ENCODE results near the gene GJC1.

DNA sequence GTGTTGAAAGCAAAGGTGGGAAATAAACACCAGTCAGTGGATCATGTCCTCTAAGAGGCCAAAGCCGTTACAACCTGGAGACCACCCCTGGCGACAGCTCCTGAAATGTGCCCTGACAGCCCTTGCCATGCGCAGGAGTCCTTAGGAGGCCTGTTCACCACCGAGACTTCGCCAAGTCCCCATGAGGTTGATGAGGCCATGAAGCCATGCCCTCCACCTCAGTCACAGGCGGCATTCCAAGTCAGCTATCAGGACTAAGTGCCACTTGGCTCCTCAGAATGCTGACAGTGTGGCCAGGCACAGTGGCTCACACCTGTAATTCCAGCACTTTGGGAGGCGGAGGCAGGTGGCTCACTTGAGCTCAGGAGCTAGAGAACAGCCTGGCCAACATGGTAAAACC lies 44.2 kb downstream of the GJC1 start:
- TF ChIP-seq, protein P1, sequence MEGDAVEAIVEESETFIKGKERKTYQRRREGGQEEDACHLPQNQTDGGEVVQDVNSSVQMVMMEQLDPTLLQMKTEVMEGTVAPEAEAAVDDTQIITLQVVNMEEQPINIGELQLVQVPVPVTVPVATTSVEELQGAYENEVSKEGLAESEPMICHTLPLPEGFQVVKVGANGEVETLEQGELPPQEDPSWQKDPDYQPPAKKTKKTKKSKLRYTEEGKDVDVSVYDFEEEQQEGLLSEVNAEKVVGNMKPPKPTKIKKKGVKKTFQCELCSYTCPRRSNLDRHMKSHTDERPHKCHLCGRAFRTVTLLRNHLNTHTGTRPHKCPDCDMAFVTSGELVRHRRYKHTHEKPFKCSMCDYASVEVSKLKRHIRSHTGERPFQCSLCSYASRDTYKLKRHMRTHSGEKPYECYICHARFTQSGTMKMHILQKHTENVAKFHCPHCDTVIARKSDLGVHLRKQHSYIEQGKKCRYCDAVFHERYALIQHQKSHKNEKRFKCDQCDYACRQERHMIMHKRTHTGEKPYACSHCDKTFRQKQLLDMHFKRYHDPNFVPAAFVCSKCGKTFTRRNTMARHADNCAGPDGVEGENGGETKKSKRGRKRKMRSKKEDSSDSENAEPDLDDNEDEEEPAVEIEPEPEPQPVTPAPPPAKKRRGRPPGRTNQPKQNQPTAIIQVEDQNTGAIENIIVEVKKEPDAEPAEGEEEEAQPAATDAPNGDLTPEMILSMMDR (IDR thresholded peaks at IDR 0.05): no peak
- no peak for TF ChIP-seq ZFX (IDR thresholded peaks at IDR 0.05; ENCODE audit: borderline replicate concordance)
